ENCODE data around the gene HRG.

GRCh38 chr3:186624598-186624997 is 41.2 kb upstream of the HRG start:
- TF ChIP-seq CTCF (IDR thresholded peaks at IDR 0.05; ENCODE audit: low read depth, low read length, poor library complexity, severe bottlenecking): no peak
- no peak for TF ChIP-seq EZH2phosphoT487 (IDR thresholded peaks at IDR 0.05; ENCODE audit: borderline replicate concordance, low read length)

Measured in DOHH2 (cell line).